Gastrocnemius medialis (tissue), 4 donors: ENCODE results near the gene CHST10. TPM values are rescaled to one million over a fixed set of nuclear protein-coding genes. Genes with fewer than 3 reads are reported as not detected.
"Not testable (repeated sequence)": the region's sequence is repeated elsewhere in the genome, so short reads cannot be mapped to it uniquely, and the experiment has no call there.

Experiments used
- ATAC-seq, 2 donors: fragments of 150-250 bp; one replicate each; pipeline ENCODE4 v1.9.1; 2016
- DNase-seq, 2 donors: peaks; one replicate each; pipeline ENCODE4 v3.0.0-alpha.2; 2019
- H3K27ac ChIP-seq, 4 donors: fragments of 200-600 bp; sonication (generic); 1 replicate in 1 of 4; 2 replicates in 3 of 4; pipeline ENCODE4 v1.5.1; 2016 to 2018; ENCODE audit warnings: mild to moderate bottlenecking in 2 of 4, moderate library complexity in 1 of 4
- H3K27me3 ChIP-seq, 3 donors: fragments of 200-600 bp; sonication (generic) in 2 of 3; 1 replicate in 1 of 3; 2 replicates in 2 of 3; pipeline versions ENCODE4 v1.5.1 to v1.6.0; 2016 to 2019; ENCODE audit warnings: mild to moderate bottlenecking in 1 of 3, moderate library complexity in 1 of 3
- H3K36me3 ChIP-seq, 2 donors: fragments of 200-600 bp; sonication (generic) in 1 of 2; one replicate each; pipeline ENCODE4 v1.5.1; 2017 to 2018
- H3K4me1 ChIP-seq, 2 donors: fragments of 200-600 bp; sonication (generic) in 1 of 2; one replicate each; pipeline ENCODE4 v1.5.1; 2016 to 2017; ENCODE audit warnings: mild to moderate bottlenecking in 2 of 2
- H3K4me3 ChIP-seq, 4 donors: fragments of 200-600 bp; sonication (generic) in 3 of 4; 1 replicate in 1 of 4; 2 replicates in 3 of 4; pipeline ENCODE4 v1.5.1; 2016 to 2019; ENCODE audit warnings: mild to moderate bottlenecking in 2 of 4
- H3K9me3 ChIP-seq, 3 donors: fragments of 200-600 bp; sonication (generic) in 2 of 3; 1 replicate in 1 of 3; 2 replicates in 2 of 3; pipeline ENCODE4 v1.5.1; 2016 to 2019
- CTCF ChIP-seq, 5 experiments: fragments of 450-650 bp in 3 of 5; fragments of 200-600 bp in 2 of 5; sonication (generic) in 2 of 5; IDR thresholded peaks in 4 of 5; conservative IDR thresholded peaks in 1 of 5; 1 replicate in 4 of 5; 2 replicates in 1 of 5; pipeline ENCODE4 v1.5.1; 2016 to 2019; ENCODE audit warnings: antibody characterized with exemption in 5 of 5, mild to moderate bottlenecking in 3 of 5, moderate library complexity in 3 of 5
- POLR2A ChIP-seq, 2 donors: fragments of 450-650 bp; IDR thresholded peaks; one replicate each; pipeline ENCODE4 v1.6.1; 2017; ENCODE audit warnings: antibody characterized with exemption in 2 of 2, mild to moderate bottlenecking in 2 of 2, moderate library complexity in 2 of 2
- in situ Hi-C, 4 donors: fragments of 200-750 bp; cut with MboI; loops; one replicate each; pipeline versions ENCODE4 v1.15.0 to v1.8.0; 2017; ENCODE audit warnings: low sequenced_read_pairs in 4 of 4
- intact Hi-C: fragments of 100-400 bp; cut with DNase I; formaldehyde crosslinking; loops from one replicate; pipeline ENCODE4 v1.15.1; 2023; ENCODE audit warnings: low total_unique reads
- total RNA-seq, 4 donors: library from RNA; depleted of rRNA; stranded (reverse); fragments of >200 nt; gene quantifications; one replicate each; pipeline versions ENCODE4 v1.1.0 to v1.2.3, GENCODE V29; 2016

CHST10 gene
- total RNA-seq, 4 donors from 2014 or later = 3.3 to 7.4 (median 5.5) TPM

- in situ Hi-C loops = no loop called here
- no peaks in the 10 kb centered on the region for H3K4me1 ChIP-seq
- no peaks in the 10 kb centered on the region for H3K36me3 ChIP-seq
- intact Hi-C loops = no loop called here
- DNase-seq (no peak), ATAC-seq (no peak)
- TF ChIP-seq CTCF (IDR thresholded peaks at IDR 0.05 in 4 of 5, conservative IDR thresholded peaks at IDR 0.05 in 1 of 5) = no peak
- no peak for TF ChIP-seq POLR2A (IDR thresholded peaks at IDR 0.05)
- H3K9me3 ChIP-seq = no peaks in the 10 kb centered on the region
- no peaks in the 10 kb centered on the region for H3K27me3 ChIP-seq
- no peak overlapping the region for H3K27ac ChIP-seq
- no peak overlapping the region for H3K4me3 ChIP-seq
Observed at GRCh38 chr2:100350661-100351185, 66.7 kb downstream of the CHST10 start.

- DNase-seq, intact Hi-C loops, H3K27ac ChIP-seq, H3K9me3 ChIP-seq, H3K36me3 ChIP-seq, H3K27me3 ChIP-seq, in situ Hi-C loops, H3K4me3 ChIP-seq, H3K4me1 ChIP-seq, ATAC-seq: not testable (repeated sequence)
Observed at GRCh38 chr2:100345144-100345543, 72.3 kb downstream of the CHST10 start.

- TF ChIP-seq CTCF (IDR thresholded peaks at IDR 0.05 in 4 of 5, conservative IDR thresholded peaks at IDR 0.05 in 1 of 5) (no peak), POLR2A (IDR thresholded peaks at IDR 0.05) (no peak)
- Histone ChIP-seq H3K27ac (no peak overlapping the region), H3K36me3 (no peaks in the 10 kb centered on the region), H3K4me3 (no peak overlapping the region), H3K9me3 (no peaks in the 10 kb centered on the region), H3K4me1 (no peaks in the 10 kb centered on the region), H3K27me3 (peaks cover 0 to 10% (median 0%) of the 10 kb centered on the region in 3 donors)
- ATAC-seq (no peak), DNase-seq (no peak)
- in situ Hi-C loops (no loop called here), intact Hi-C loops (no loop called here)
Observed at GRCh38 chr2:100344433-100344832, 73.0 kb downstream of the CHST10 start.

- DNase-seq, intact Hi-C loops, ATAC-seq, H3K4me3 ChIP-seq, H3K27me3 ChIP-seq, H3K36me3 ChIP-seq, H3K27ac ChIP-seq, H3K9me3 ChIP-seq, H3K4me1 ChIP-seq, in situ Hi-C loops: not testable (repeated sequence)
Observed at GRCh38 chr2:100342466-100342865, 75.0 kb downstream of the CHST10 start.

Other genes with a start within 250 kb of the CHST10 start
- gene LONRF2, start 95.2 kb downstream of the CHST10 start, total RNA-seq = 1 to 10 TPM; 5.0 to 8.8 (median 7.6) TPM
- gene NMS, start 52.8 kb upstream of the CHST10 start, total RNA-seq = not detected
- 10 to 100 TPM; 16.6 to 37.3 (median 27.8) TPM for gene PDCL3, start 145.3 kb upstream of the CHST10 start, total RNA-seq